Fibroblast of lung (primary cell): ENCODE measurements around the gene SREBF2. TPM values are rescaled to one million over a fixed set of nuclear protein-coding genes. Genes with fewer than 3 reads are reported as not detected.

Experiments
- DNase-seq, 2 donors: peaks; one replicate each; pipeline versions ENCODE4 v3.0.0 to v3.0.0-alpha.2; 2010; ENCODE audit warnings: low read depth in 2 of 2
- H2AFZ ChIP-seq: 2 replicates; pipeline ENCODE4 v1.5.1; 2012; ENCODE audit warnings: low read length, control low read depth, inconsistent platforms
- H3K27ac ChIP-seq: 2 replicates; pipeline ENCODE4 v1.5.1; 2011; ENCODE audit warnings: low read length, control low read depth; ENCODE audit not compliant: insufficient read depth
- H3K27me3 ChIP-seq: 2 replicates; pipeline ENCODE4 v1.5.1; 2011; ENCODE audit warnings: mild to moderate bottlenecking, low read length; ENCODE audit not compliant: control insufficient read depth, insufficient read depth
- H3K36me3 ChIP-seq: 2 replicates; pipeline ENCODE4 v1.5.1; 2011; ENCODE audit warnings: low read length; ENCODE audit not compliant: control insufficient read depth, insufficient read depth
- H3K4me1 ChIP-seq: 2 replicates; pipeline ENCODE4 v1.5.1; 2011; ENCODE audit warnings: low read length; ENCODE audit not compliant: control insufficient read depth, insufficient read depth; ENCODE audit errors: extremely low read depth
- H3K4me2 ChIP-seq: 2 replicates; pipeline ENCODE4 v1.5.1; 2011; ENCODE audit warnings: low read length, control low read depth; ENCODE audit not compliant: insufficient read depth; ENCODE audit errors: extremely low read depth
- H3K4me3 ChIP-seq, 4 experiments: fragments of 200-600 bp in 1 of 4; sonication (generic) in 1 of 4; replicated peaks in 1 of 4; 2 replicates each; pipeline ENCODE4 v1.5.1; 2011 to 2016; ENCODE audit warnings: low read length in 4 of 4, low read depth in 3 of 4, mild to moderate bottlenecking in 3 of 4, control low read depth in 2 of 4, inconsistent platforms in 1 of 4, mixed read lengths in 1 of 4; ENCODE audit not compliant: insufficient read depth in 1 of 4; ENCODE audit errors: control extremely low read depth in 1 of 4
- H3K79me2 ChIP-seq: 2 replicates; pipeline ENCODE4 v1.5.1; 2012; ENCODE audit warnings: mild to moderate bottlenecking, low read length, inconsistent platforms; ENCODE audit not compliant: control insufficient read depth, insufficient read depth
- H3K9ac ChIP-seq: 2 replicates; pipeline ENCODE4 v1.5.1; 2011; ENCODE audit warnings: mild to moderate bottlenecking, low read length, control low read depth; ENCODE audit not compliant: insufficient read depth
- H3K9me3 ChIP-seq: 2 replicates; pipeline ENCODE4 v1.5.1; 2012; ENCODE audit warnings: low read depth, low read length; ENCODE audit not compliant: control insufficient read depth, insufficient read depth
- H4K20me1 ChIP-seq: 2 replicates; pipeline ENCODE4 v1.5.1; 2011; ENCODE audit warnings: low read length; ENCODE audit not compliant: control insufficient read depth, insufficient read depth; ENCODE audit errors: extremely low read depth
- CTCF ChIP-seq, 2 donors: IDR thresholded peaks in 1 of 2; conservative IDR thresholded peaks in 1 of 2; 1 replicate in 1 of 2; 2 replicates in 1 of 2; pipeline ENCODE4 v1.5.1; 2011 to 2012; ENCODE audit warnings: low read length in 2 of 2, control low read depth in 1 of 2, inconsistent platforms in 1 of 2, low read depth in 1 of 2, mild to moderate bottlenecking in 1 of 2
- EZH2 ChIP-seq: IDR thresholded peaks from 2 replicates; pipeline ENCODE4 v1.5.1; 2012; ENCODE audit warnings: low read length, control low read depth, mild to moderate bottlenecking; ENCODE audit errors: missing control alignments
- polyA plus RNA-seq, 2 donors: library from polyadenylated mRNA; depleted of rRNA in 1 of 2; stranded (reverse) in 1 of 2; unstranded in 1 of 2; fragments of >200 nt; gene quantifications; 2 replicates each; pipeline ENCODE4 v1.2.1, GENCODE V29; 2011 to 2012; ENCODE audit warnings: missing spikeins in 1 of 2
- total RNA-seq: library from RNA; depleted of rRNA; stranded (reverse); fragments of >200 nt; gene quantifications from 2 replicates; pipeline ENCODE4 v1.2.1, GENCODE V29; 2014

SREBF2 gene
- total and polyA plus RNA-seq, 2 donors (not counting 1 experiment from before 2014, with no cell fraction given), result 51.7 to 103 TPM

- no peaks in the 10 kb centered on the region for H3K36me3 ChIP-seq
- no peak for DNase-seq
Measured at GRCh38 chr22:41801147-41801819, 31.6 kb upstream of the SREBF2 start.

GRCh38 chr22:41801886-41802285, 31.0 kb upstream of the SREBF2 start:
- DNase-seq, result no peak
- Histone ChIP-seq H3K79me2 (peaks cover 2% of the 10 kb centered on the region), H3K4me2 (peak overlapping the region; percentile 88), H3K9me3 (no peaks in the 10 kb centered on the region), H3K36me3 (no peaks in the 10 kb centered on the region), H3K4me1 (peaks cover 6% of the 10 kb centered on the region), H3K9ac (no peak overlapping the region), H3K27me3 (no peaks in the 10 kb centered on the region), H4K20me1 (no peaks in the 10 kb centered on the region), H3K27ac (no peak overlapping the region), H2AFZ (no peak overlapping the region), H3K4me3 (peak overlapping the region in 1 of 4 experiments; percentile 99)
- TF ChIP-seq EZH2 (no peak), CTCF (conservative IDR thresholded peaks at IDR 0.05 in 1 of 2, IDR thresholded peaks at IDR 0.05 in 1 of 2; ENCODE audit: low read depth in 1 of 2, low read length in 2 of 2) (no peak)

More at GRCh38 chr22:41801147-41801819, 31.6 kb upstream of the SREBF2 start:
- Histone ChIP-seq H3K4me2 (peak overlapping the region; percentile 88), H3K27ac (peak overlapping the region; percentile 65), H3K27me3 (no peaks in the 10 kb centered on the region), H3K9me3 (no peaks in the 10 kb centered on the region), H2AFZ (peak overlapping the region; percentile 78), H3K4me3 (peak overlapping the region; percentile 62 to 99 (median 78)), H3K9ac (peak overlapping the region; percentile 53), H4K20me1 (no peaks in the 10 kb centered on the region), H3K79me2 (peaks cover 2% of the 10 kb centered on the region), H3K4me1 (peaks cover 6% of the 10 kb centered on the region)
- TF ChIP-seq CTCF (conservative IDR thresholded peaks at IDR 0.05 in 1 of 2, IDR thresholded peaks at IDR 0.05 in 1 of 2; ENCODE audit: low read depth in 1 of 2, low read length in 2 of 2), result no peak
- TF ChIP-seq EZH2, result no peak

GRCh38 chr22:41805639-41806038, 27.3 kb upstream of the SREBF2 start:
- Histone ChIP-seq H3K4me2 (no peak overlapping the region), H3K27me3 (no peaks in the 10 kb centered on the region), H3K9me3 (no peaks in the 10 kb centered on the region), H3K4me3 (no peak overlapping the region), H2AFZ (no peak overlapping the region), H3K79me2 (peaks cover 2% of the 10 kb centered on the region), H3K4me1 (no peaks in the 10 kb centered on the region), H3K27ac (no peak overlapping the region), H4K20me1 (no peaks in the 10 kb centered on the region), H3K36me3 (no peaks in the 10 kb centered on the region), H3K9ac (no peak overlapping the region)
- TF ChIP-seq EZH2 (no peak), CTCF (conservative IDR thresholded peaks at IDR 0.05 in 1 of 2, IDR thresholded peaks at IDR 0.05 in 1 of 2; ENCODE audit: low read depth in 1 of 2, low read length in 2 of 2) (no peak)
- DNase-seq, result no peak
